Suprapubic skin (tissue), 3 donors: ENCODE data around the gene GPR132.

Experiments
- CTCF ChIP-seq, 2 donors: fragments of 200-600 bp in 1 of 2; fragments of 450-650 bp in 1 of 2; sonication (generic) in 1 of 2; IDR thresholded peaks; one replicate each; pipeline ENCODE4 v1.5.1; 2016 to 2019; ENCODE audit warnings: antibody characterized with exemption in 2 of 2, mild to moderate bottlenecking in 1 of 2, moderate library complexity in 1 of 2
- POLR2A ChIP-seq, 2 donors: fragments of 450-650 bp; IDR thresholded peaks; one replicate each; pipeline ENCODE4 v1.6.1; 2017; ENCODE audit warnings: antibody characterized with exemption in 2 of 2, mild to moderate bottlenecking in 2 of 2, moderate library complexity in 2 of 2

GRCh38 chr14:105091517-105092170 lies 26.4 kb upstream of the GPR132 start:
- TF ChIP-seq CTCF (IDR thresholded peaks at IDR 0.05) (no peak), POLR2A (IDR thresholded peaks at IDR 0.05) (no peak)
